ENCODE results near the gene SLC6A3.

DNA sequence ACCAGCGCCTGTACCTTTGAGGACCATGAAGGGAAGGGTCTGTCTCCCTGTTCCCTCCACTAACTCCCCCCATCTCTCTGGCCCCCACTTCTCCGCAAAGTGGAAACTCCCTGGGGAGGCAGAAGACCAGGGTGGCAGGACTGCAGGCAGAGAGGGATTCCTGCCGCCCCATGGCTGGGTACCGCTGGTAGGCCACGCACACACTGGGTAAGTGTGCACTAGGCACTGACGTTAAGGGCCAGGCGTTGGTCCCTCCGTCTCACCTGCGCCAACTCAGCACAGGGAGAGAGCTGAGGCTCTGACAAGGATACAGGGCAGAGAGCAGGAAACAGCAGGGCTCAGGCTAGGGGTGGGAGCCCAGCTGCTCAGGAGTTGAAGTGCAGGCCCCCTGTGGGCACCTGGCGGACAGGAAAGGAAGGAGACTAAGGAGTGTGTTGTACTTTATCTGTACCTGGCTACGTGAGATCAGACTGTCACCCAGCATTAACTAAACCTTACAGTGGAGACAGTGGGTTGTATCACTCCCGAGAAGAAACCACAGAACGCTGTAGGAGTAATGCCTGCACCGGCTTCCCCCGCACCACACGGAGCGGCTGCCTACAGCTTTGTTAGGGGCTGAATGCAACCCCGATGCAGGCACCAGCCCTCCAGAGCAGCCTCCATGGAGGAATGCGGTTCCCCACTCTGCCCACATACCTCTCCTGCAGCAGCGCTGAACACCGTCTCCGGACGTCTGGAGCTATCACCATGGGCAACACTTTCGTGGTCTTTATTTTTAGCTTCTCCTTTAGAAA, 66.2 kb downstream of the SLC6A3 start:
- TF ChIP-seq, protein P1, sequence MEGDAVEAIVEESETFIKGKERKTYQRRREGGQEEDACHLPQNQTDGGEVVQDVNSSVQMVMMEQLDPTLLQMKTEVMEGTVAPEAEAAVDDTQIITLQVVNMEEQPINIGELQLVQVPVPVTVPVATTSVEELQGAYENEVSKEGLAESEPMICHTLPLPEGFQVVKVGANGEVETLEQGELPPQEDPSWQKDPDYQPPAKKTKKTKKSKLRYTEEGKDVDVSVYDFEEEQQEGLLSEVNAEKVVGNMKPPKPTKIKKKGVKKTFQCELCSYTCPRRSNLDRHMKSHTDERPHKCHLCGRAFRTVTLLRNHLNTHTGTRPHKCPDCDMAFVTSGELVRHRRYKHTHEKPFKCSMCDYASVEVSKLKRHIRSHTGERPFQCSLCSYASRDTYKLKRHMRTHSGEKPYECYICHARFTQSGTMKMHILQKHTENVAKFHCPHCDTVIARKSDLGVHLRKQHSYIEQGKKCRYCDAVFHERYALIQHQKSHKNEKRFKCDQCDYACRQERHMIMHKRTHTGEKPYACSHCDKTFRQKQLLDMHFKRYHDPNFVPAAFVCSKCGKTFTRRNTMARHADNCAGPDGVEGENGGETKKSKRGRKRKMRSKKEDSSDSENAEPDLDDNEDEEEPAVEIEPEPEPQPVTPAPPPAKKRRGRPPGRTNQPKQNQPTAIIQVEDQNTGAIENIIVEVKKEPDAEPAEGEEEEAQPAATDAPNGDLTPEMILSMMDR (conservative IDR thresholded peaks at IDR 0.05; ENCODE audit: low read length), result no peak
- TF ChIP-seq EZH2phosphoT487 (IDR thresholded peaks at IDR 0.05; ENCODE audit: borderline replicate concordance), result no peak
